ENCODE data around the gene ZFYVE9.

The ZFYVE9 gene

DNA sequence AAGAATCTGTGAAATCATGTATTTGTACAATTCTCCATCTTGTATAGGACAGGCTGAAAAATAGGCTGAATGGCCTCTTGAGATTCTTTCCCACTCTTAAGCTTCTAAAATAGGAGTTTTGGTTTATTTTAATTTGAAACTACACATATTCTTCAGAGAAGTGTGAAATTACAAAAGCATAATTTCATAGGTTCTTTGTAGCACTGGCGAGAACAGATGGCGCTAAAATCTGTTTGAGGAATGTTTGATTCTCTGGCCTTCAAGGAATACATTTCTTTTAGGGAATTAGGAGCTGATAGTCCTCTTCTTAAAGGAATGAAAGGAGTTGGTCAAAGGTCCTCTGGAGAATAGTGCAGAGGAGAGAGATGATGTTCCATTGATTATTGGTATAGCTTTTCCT, 179.2 kb downstream of the ZFYVE9 start:
- no peak for DNase-seq (ENCODE audit: extremely low read depth in 1 of 2, low read depth in 1 of 2)

DNA sequence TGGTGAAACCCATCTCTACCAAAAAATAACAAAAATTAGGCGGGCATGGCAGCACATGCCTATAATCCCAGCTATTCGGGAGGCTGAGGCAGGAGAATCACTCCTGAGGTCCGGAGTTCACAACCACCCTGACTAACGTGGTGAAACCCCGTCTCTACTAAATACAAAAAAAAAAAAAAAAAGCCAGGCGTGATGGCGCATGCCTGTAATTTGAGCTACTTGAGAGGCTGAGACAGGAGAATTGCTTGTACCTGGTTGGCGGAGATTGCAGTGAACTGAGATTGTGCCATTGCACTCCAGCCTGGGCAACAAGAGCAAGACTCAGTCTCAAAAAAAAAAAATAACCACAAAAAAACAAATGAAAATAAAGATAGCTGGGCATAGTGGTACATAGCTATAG, 181.8 kb downstream of the ZFYVE9 start:
- DNase-seq (ENCODE audit: extremely low read depth in 1 of 2, low read depth in 1 of 2), result no peak

GRCh38 chr1:52325786-52326185, 183.9 kb downstream of the ZFYVE9 start:
- no peak for DNase-seq (ENCODE audit: extremely low read depth in 1 of 2, low read depth in 1 of 2)

GRCh38 chr1:52328615-52329014, 186.7 kb downstream of the ZFYVE9 start:
- no peak for DNase-seq (ENCODE audit: extremely low read depth in 1 of 2, low read depth in 1 of 2)

GRCh38 chr1:52332411-52332810, 190.5 kb downstream of the ZFYVE9 start:
- no peak for DNase-seq (ENCODE audit: extremely low read depth in 1 of 2, low read depth in 1 of 2)

GRCh38 chr1:52334906-52335528, 193.1 kb downstream of the ZFYVE9 start:
- DNase-seq (ENCODE audit: extremely low read depth in 1 of 2, low read depth in 1 of 2), result no peak

- no peak for DNase-seq (ENCODE audit: extremely low read depth in 1 of 2, low read depth in 1 of 2)
Measured at GRCh38 chr1:52337439-52337838, 195.6 kb downstream of the ZFYVE9 start.

- DNase-seq (ENCODE audit: extremely low read depth in 1 of 2, low read depth in 1 of 2), result no peak
Measured at GRCh38 chr1:52341655-52342260, 199.9 kb downstream of the ZFYVE9 start.

- DNase-seq (ENCODE audit: extremely low read depth in 1 of 2, low read depth in 1 of 2), result no peak
Measured at GRCh38 chr1:52343979-52344378, 202.1 kb downstream of the ZFYVE9 start.

DNA sequence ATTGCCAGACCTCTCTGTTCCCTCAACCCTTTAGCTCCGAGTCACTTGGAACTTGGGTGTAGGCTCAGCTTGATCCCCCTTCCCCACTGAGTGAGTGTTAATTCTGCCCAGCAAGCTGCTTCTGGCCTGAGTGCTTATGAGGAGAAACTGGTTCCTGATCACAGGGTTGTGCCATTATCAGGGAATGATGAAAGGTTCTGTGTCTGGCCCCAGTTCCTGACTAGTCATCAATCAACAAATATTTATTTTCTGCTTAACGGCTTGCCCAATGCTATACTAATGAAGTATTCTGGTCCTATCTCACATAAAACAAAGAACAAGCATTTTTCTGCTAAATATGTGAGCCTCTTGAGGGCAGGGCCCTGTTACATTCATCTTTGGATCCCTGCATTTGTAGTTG, 203.4 kb downstream of the ZFYVE9 start:
- no peak for DNase-seq (ENCODE audit: extremely low read depth in 1 of 2, low read depth in 1 of 2)

DNA sequence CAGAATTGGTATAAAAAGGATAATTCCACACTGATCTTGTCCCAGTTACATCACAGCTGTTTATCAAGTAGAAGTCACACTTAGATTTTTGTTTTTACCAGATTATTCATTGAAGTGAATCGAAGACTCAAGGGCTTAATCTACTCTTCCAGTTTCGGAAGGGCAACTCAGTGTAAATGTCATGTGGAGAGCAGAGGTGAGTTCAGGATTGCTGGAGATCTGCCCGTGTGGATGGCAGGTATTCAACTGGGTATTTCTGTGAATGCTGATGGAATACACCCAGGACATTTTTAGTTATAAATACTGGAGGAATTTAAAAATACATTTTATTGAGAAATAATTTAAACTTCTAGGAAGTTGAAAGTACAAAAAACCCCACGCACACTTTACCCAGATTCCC, 204.8 kb downstream of the ZFYVE9 start:
- no peak for DNase-seq (ENCODE audit: extremely low read depth in 1 of 2, low read depth in 1 of 2)

- DNase-seq (ENCODE audit: extremely low read depth in 1 of 2, low read depth in 1 of 2), result no peak
Measured at GRCh38 chr1:52348704-52349300, 206.9 kb downstream of the ZFYVE9 start.

- DNase-seq (ENCODE audit: extremely low read depth in 1 of 2, low read depth in 1 of 2), result no peak
Measured at GRCh38 chr1:52352690-52353089, 210.8 kb downstream of the ZFYVE9 start.

- no peak for DNase-seq (ENCODE audit: extremely low read depth in 1 of 2, low read depth in 1 of 2)
Measured at GRCh38 chr1:52355436-52355835, 213.5 kb downstream of the ZFYVE9 start.

- no peak for DNase-seq (ENCODE audit: extremely low read depth in 1 of 2, low read depth in 1 of 2)
Measured at GRCh38 chr1:52355847-52356505, 214.1 kb downstream of the ZFYVE9 start.

DNA sequence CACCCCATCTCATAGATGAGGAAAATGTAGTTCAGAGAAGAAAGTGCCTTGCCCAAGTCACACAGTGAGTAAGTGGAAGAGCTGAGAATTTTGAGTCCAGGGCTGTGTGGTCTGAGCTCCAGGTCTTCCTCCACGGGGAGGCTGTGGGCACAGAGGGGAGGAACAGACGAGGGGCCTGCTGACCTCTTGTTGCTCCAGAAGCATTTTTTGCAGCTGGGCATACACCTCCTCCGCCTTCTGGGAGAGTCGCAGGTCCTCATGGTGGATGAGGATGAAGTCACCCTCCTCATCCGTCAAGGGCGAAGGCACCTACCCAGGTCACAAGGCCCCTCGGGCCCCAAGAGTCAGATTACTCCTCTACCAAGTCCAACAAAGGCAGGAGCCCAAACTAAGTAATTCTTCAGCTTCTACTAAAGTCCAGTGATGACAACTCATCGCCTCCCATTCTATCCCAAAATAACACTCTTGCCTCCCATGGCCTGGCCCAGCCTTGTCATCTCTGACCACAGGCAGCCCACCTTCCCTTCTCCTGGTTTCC, 215.0 kb downstream of the ZFYVE9 start:
- DNase-seq (ENCODE audit: extremely low read depth in 1 of 2, low read depth in 1 of 2), result no peak

GRCh38 chr1:52357397-52357796, 215.5 kb downstream of the ZFYVE9 start:
- no peak for DNase-seq (ENCODE audit: extremely low read depth in 1 of 2, low read depth in 1 of 2)

DNA sequence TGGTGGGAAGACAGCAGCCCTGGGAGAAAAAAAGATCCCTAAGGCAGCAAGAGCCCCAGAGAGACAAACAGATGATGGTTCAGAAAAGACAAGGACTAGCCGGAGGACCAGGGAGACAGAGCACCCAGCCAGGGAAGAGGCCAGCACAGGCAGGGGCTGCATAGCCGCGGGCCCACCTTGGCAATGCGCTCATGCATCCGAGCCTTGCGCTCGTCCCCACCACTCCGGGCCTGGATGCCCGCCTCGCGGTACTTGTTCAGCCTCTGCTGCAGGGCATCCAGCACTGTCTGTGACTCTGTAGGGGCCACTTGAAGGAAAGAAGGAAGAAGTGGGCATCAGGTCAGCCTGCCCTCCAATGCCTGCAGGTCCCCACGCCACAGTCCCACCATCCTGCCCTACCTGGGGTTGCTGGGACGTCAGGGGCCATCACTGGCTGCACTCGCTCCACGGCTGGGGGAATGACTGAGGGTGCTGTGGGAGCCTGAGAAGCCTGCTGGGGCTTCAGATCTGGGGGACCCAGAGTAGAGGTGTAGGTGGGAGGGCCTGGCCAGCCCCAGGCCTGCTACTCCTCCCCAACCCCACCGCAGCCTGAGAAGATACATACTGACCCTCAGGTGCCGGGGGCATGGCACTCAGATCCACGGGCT, 217.1 kb downstream of the ZFYVE9 start:
- no peak for DNase-seq (ENCODE audit: extremely low read depth in 1 of 2, low read depth in 1 of 2)

GRCh38 chr1:52359676-52360594, 218.0 kb downstream of the ZFYVE9 start:
- DNase-seq (ENCODE audit: extremely low read depth in 1 of 2, low read depth in 1 of 2), result no peak

GRCh38 chr1:52360595-52360968, 218.7 kb downstream of the ZFYVE9 start:
- DNase-seq (ENCODE audit: extremely low read depth in 1 of 2, low read depth in 1 of 2), result no peak
